ENCODE data around the gene HOXB1.
"Not testable (repeated sequence)": the region's sequence is repeated elsewhere in the genome, so short reads cannot be mapped to it uniquely, and the experiment has no call there.

The HOXB1 gene

GRCh38 chr17:48515925-48516900 lies 14.6 kb downstream of the HOXB1 start:
- no peak for DNase-seq

- DNase-seq: no peak
These were observed 16.3 kb downstream of the HOXB1 start for GRCh38 chr17:48514477-48514876.

- no peak for DNase-seq
These were observed 16.9 kb downstream of the HOXB1 start for GRCh38 chr17:48513666-48514455.

GRCh38 chr17:48513097-48513496 lies 17.7 kb downstream of the HOXB1 start:
- DNase-seq: no peak

GRCh38 chr17:48510761-48511604 lies 19.8 kb downstream of the HOXB1 start:
- DNase-seq: no peak

GRCh38 chr17:48510381-48510760 lies 20.4 kb downstream of the HOXB1 start:
- no peak for DNase-seq

GRCh38 chr17:48509708-48510107 lies 21.1 kb downstream of the HOXB1 start:
- not testable (repeated sequence) for DNase-seq

GRCh38 chr17:48506246-48506645 lies 24.6 kb downstream of the HOXB1 start:
- no peak for DNase-seq

- no peak for DNase-seq
These were observed 25.0 kb downstream of the HOXB1 start for GRCh38 chr17:48505788-48506187.

GRCh38 chr17:48504953-48505352 lies 25.9 kb downstream of the HOXB1 start:
- no peak for DNase-seq

GRCh38 chr17:48503747-48504146 lies 27.1 kb downstream of the HOXB1 start:
- DNase-seq: no peak

GRCh38 chr17:48502901-48503300 lies 27.9 kb downstream of the HOXB1 start:
- DNase-seq: no peak

- no peak for DNase-seq
These were observed 28.5 kb downstream of the HOXB1 start for GRCh38 chr17:48502312-48502711.

- DNase-seq: no peak
These were observed 30.1 kb downstream of the HOXB1 start for GRCh38 chr17:48500435-48501426.

- no peak for DNase-seq
These were observed 30.9 kb downstream of the HOXB1 start for GRCh38 chr17:48499735-48500434.

GRCh38 chr17:48499248-48499647 lies 31.6 kb downstream of the HOXB1 start:
- DNase-seq: no peak

GRCh38 chr17:48498164-48498850 lies 32.5 kb downstream of the HOXB1 start:
- DNase-seq: no peak

- no peak for DNase-seq
These were observed 33.7 kb downstream of the HOXB1 start for GRCh38 chr17:48497103-48497502.

GRCh38 chr17:48494335-48494734 lies 36.5 kb downstream of the HOXB1 start:
- no peak for DNase-seq

Measured in hippocampal formation (tissue), 2 donors.